ENCODE results near the gene HRH1.
A peak's percentile ranks its signal among the peaks of the same experiment; 100 is the strongest.
"Not testable (repeated sequence)": the region's sequence is repeated elsewhere in the genome, so short reads cannot be mapped to it uniquely, and the experiment has no call there.

The HRH1 gene

GRCh38 chr3:11154036-11154952 lies at the start of gene HRH1:
Gene HRH1, plus strand, starts transcription at chr3:11154493. Its CDS starts 104,545 bp downstream, at chr3:11259038.
- DNase-seq (ENCODE audit: low read depth), result no peak

GRCh38 chr3:11113316-11113715 lies 41.0 kb upstream of the HRH1 start:
- not testable (repeated sequence) for DNase-seq (ENCODE audit: low read depth)

- DNase-seq (ENCODE audit: low read depth), result no peak
Measured at GRCh38 chr3:11115548-11115947, 38.7 kb upstream of the HRH1 start.

GRCh38 chr3:11116336-11117059 lies 37.8 kb upstream of the HRH1 start:
- DNase-seq (ENCODE audit: low read depth), result no peak

GRCh38 chr3:11117591-11117990 lies 36.7 kb upstream of the HRH1 start:
- no peak for DNase-seq (ENCODE audit: low read depth)

- no peak for DNase-seq (ENCODE audit: low read depth)
Measured at GRCh38 chr3:11118181-11118682, 36.1 kb upstream of the HRH1 start.

GRCh38 chr3:11120091-11120805 lies 34.0 kb upstream of the HRH1 start:
- DNase-seq (ENCODE audit: low read depth), result no peak

- no peak for DNase-seq (ENCODE audit: low read depth)
Measured at GRCh38 chr3:11126653-11127052, 27.6 kb upstream of the HRH1 start.

GRCh38 chr3:11128682-11129632 lies 25.3 kb upstream of the HRH1 start:
- DNase-seq (ENCODE audit: low read depth), result no peak

GRCh38 chr3:11130385-11130784 lies 23.9 kb upstream of the HRH1 start:
- no peak for DNase-seq (ENCODE audit: low read depth)

- no peak for DNase-seq (ENCODE audit: low read depth)
Measured at GRCh38 chr3:11131371-11131770, 22.9 kb upstream of the HRH1 start.

GRCh38 chr3:11131886-11132285 lies 22.4 kb upstream of the HRH1 start:
- DNase-seq (ENCODE audit: low read depth), result not testable (repeated sequence)

- DNase-seq (ENCODE audit: low read depth), result no peak
Measured at GRCh38 chr3:11132861-11133260, 21.4 kb upstream of the HRH1 start.

- no peak for DNase-seq (ENCODE audit: low read depth)
Measured at GRCh38 chr3:11134794-11135193, 19.5 kb upstream of the HRH1 start.

GRCh38 chr3:11136116-11136515 lies 18.2 kb upstream of the HRH1 start:
- DNase-seq (ENCODE audit: low read depth), result no peak

GRCh38 chr3:11136830-11137626 lies 17.3 kb upstream of the HRH1 start:
- peak; percentile 100 for DNase-seq (ENCODE audit: low read depth)

- no peak for DNase-seq (ENCODE audit: low read depth)
Measured at GRCh38 chr3:11137627-11137959, 16.7 kb upstream of the HRH1 start.

- DNase-seq (ENCODE audit: low read depth), result no peak
Measured at GRCh38 chr3:11138371-11138770, 15.9 kb upstream of the HRH1 start.

GRCh38 chr3:11140030-11140712 lies 14.1 kb upstream of the HRH1 start:
- no peak for DNase-seq (ENCODE audit: low read depth)

- DNase-seq (ENCODE audit: low read depth), result no peak
Measured at GRCh38 chr3:11140713-11141104, 13.6 kb upstream of the HRH1 start.

All from non-pigmented ciliary epithelial cell (primary cell).